HG02678 (cell line): ENCODE results near the gene COMMD7.

Experiments
- ATAC-seq: cut with Tn5 transposase; IDR thresholded peaks from one replicate; pipeline ENCODE4 v1.9.1; 2021; ENCODE audit warnings: mild to moderate bottlenecking, moderate library complexity; ENCODE audit not compliant: unreplicated experiment

The COMMD7 gene

GRCh38 chr20:32681175-32682084, 61.8 kb downstream of the COMMD7 start:
- no peak for ATAC-seq

- ATAC-seq: no peak
Measured at GRCh38 chr20:32680544-32681174, 62.6 kb downstream of the COMMD7 start.

DNA sequence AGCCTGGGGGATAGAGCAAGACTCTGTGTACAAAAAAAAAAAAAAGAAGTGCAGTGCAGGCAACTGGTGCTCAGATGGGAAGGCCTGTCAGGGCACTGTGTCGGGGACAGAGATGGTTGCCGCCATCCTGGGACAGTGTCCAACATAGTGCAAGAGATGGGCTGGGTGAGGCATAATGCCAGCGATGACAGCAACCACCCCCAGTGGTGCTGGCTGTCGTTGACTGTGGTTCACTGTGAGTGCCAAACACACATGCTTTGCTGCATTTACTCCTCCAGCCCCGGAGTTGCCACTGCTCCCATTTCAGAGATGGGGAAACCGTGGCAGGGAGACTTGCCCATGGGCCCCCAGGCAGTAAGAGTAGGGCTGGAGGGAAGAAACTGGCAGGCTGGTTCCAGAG, 64.3 kb downstream of the COMMD7 start:
- ATAC-seq: no peak

- no peak for ATAC-seq
Measured at GRCh38 chr20:32675223-32675975, 67.9 kb downstream of the COMMD7 start.

- ATAC-seq: no peak
Measured at GRCh38 chr20:32674362-32674789, 68.9 kb downstream of the COMMD7 start.

- peak; percentile 65 for ATAC-seq
Measured at GRCh38 chr20:32672982-32673851, 70.0 kb downstream of the COMMD7 start.

GRCh38 chr20:32672394-32672981, 70.8 kb downstream of the COMMD7 start:
- ATAC-seq: peak; percentile 12

- peak; percentile 51 for ATAC-seq
Measured at GRCh38 chr20:32670773-32671455, 72.4 kb downstream of the COMMD7 start.

GRCh38 chr20:32667027-32667426, 76.2 kb downstream of the COMMD7 start:
- ATAC-seq: no peak

DNA sequence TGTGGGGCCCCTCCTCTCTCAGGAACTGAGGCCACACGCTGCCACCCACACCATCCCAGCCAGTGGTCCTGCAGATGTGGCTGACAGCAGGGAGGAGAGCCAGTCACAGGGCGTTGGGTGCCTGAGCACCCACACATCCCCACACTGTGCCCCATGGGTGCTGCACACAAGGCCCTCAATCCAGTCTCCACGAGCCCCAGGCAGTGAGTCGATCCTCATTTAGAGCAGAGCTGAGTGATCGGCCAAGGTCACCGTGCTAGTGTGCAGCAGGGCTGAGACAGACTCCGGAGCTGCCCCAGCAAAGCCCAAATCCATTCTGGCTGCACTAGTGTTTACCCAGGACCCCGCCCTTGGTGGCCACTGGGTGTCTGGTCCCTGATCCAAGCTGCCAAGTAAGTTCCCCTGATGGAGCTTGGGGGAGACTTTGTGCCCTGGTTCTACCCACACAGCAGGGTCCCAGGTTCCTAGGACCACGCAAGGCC, 78.5 kb downstream of the COMMD7 start:
- ATAC-seq: no peak

DNA sequence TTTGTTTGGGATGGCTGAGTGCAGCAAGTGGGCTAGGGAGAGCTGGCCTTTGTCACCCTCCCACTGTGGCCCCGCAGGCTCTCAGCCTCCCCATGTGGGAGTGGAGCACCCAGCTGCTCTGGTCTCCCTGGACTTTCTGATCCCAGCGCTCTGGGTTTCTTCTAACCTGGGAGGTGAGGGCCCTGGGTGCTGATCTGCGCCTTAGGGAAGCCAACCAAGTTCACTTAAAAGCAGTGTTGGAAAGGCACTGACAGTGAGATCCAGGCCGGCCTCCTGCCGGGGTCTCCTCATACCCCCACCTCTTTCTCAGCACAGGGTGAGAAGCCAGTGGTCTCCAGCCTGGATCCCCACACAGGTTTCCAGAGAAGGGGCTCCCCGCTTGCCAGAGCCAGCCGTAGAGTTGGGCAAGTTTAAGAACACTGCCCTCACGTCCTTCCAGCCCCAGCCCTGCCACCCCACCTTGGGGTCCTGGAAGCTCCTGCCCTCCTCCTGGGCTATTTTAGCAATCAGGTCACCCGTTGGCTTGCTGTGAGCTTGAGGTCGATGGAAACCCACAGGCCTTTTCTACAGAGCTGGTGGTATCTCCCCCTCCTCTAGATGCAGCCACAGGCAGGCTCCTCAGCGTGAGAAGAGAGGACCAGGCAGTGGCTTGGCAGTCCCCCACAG, 79.1 kb downstream of the COMMD7 start:
- no peak for ATAC-seq

GRCh38 chr20:32663335-32664011, 79.8 kb downstream of the COMMD7 start:
- no peak for ATAC-seq

- ATAC-seq: no peak
Measured at GRCh38 chr20:32661820-32662528, 81.3 kb downstream of the COMMD7 start.

GRCh38 chr20:32660661-32661060, 82.6 kb downstream of the COMMD7 start:
- no peak for ATAC-seq

DNA sequence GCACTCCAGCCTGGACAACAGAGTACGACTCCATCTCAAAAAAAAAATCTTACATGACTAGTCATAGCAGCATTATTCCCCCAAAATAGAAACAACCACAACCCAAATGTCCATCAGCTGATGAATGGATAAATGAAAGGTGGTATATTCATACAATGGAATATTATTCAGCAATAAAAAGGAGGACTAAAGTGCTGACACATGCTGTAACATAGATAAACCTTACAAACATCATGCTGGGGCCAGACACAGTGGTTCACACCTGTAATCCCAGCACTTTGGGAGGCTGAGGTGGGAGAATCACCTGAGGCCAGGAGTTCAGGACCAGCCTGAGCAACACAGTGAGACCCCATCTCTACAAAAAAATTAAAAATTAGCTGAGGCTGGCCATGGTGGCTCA, 86.4 kb downstream of the COMMD7 start:
- no peak for ATAC-seq

DNA sequence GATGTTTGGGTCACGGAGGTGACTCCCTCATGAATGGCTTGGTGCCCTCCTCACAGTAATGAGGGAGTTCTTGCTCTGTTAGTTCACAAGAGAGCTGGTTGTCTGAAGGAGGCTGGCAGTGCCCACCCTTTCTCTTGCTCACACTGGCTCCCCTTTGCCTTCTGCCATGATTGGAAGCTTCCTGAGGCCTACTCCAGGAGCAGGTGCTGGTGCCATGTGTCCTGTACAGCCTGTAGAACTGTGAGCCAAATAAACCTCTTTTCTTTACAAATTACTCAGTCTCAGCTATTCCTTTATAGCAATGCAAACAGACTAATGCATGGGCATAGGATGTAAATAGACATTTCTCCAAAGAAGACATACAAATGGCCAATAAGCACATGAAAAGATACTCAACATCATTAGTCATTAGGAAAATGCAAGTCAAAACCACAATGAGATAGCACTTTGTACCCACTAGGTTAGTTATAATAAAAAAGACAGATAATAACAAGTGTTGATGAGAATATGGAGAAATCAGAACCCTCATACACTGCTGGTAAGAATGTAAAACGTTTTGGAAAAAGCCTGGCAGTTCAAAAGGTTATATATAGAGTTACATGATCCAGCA, 87.3 kb downstream of the COMMD7 start:
- ATAC-seq: no peak
